H1 (cell line): ENCODE data around the gene CROCC2. TPM values are rescaled to one million over a fixed set of nuclear protein-coding genes. Genes with fewer than 3 reads are reported as not detected.

Experiments
- POLR2AphosphoS5 ChIP-seq: IDR thresholded peaks from 2 replicates; pipeline ENCODE4 v1.6.1; 2011; ENCODE audit warnings: low read depth, low read length
- RXRA ChIP-seq: IDR thresholded peaks from 2 replicates; pipeline ENCODE4 v1.6.1; 2011; ENCODE audit warnings: low read depth, mild to moderate bottlenecking, low read length, moderate library complexity; ENCODE audit not compliant: insufficient read depth
- polyA plus RNA-seq, 7 experiments: library from polyadenylated mRNA; depleted of rRNA in 3 of 7; stranded (reverse) in 5 of 7; unstranded in 2 of 7; fragments of >200 nt in 5 of 7; fragments of 200-250 nt in 2 of 7; gene quantifications; 1 replicate in 5 of 7; 2 replicates in 1 of 7; 4 replicates in 1 of 7; pipeline versions ENCODE4 v1.2.1 to v1.2.3, GENCODE V29; 2011 to 2013; ENCODE audit warnings: missing spikeins in 2 of 7, mixed read lengths in 2 of 7
- total RNA-seq: library from RNA; stranded (reverse); fragmentation: NEBNext Ultra II Directional; extraction: Animal tissue kit (Norgen Biotek cat#: 25700); gene quantifications from 2 replicates; pipeline ENCODE4 v1.2.1, GENCODE V29; 2021
- TF ChIP-seq, protein P1 (sequence below): IDR thresholded peaks from 2 replicates; pipeline ENCODE4 v1.6.1; 2012; ENCODE audit warnings: low read length, inconsistent platforms

Gene CROCC2
- total and polyA plus RNA-seq, 2 of the 8 experiments (the other 6 are each of a cell fraction or from before 2014, with no cell fraction given), result not detected

DNA sequence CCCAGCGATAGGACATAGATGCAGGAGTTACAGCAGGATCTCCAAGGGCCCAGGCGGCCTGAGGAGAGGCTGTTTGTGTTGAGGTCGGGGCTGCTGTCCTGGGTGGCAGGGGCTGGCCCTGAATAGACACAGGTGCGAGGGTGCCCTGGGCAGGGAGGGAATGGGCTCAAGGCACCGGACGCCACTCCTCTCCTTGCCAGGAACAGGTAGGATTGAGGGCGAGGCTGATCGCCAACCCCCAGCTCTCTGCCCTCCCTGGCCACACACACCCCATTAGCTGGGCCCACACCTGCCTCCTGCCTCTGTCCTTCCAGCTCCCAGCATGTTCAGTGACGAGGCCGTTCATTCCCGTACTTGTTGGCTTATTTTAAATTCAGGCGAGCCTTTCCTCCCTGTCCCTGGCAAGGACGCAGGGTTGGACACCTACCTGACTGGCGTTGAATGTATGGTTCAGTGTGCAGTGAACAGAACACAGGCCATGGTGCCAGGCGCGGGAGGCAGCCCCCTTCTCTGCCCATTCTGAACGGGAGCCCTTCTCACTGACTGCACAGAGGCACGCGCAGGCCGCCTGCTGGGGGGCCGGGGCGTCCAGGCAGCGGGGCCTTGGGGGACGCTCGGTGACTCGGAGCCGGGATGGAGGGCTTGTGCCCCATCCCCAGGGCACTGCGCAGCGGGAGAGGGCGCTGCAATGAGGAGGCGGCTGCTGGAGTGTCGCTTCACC is 51.0 kb downstream of the CROCC2 start (continued):
- no peak for TF ChIP-seq RXRA
- TF ChIP-seq POLR2AphosphoS5, result no peak
- TF ChIP-seq, protein P1, sequence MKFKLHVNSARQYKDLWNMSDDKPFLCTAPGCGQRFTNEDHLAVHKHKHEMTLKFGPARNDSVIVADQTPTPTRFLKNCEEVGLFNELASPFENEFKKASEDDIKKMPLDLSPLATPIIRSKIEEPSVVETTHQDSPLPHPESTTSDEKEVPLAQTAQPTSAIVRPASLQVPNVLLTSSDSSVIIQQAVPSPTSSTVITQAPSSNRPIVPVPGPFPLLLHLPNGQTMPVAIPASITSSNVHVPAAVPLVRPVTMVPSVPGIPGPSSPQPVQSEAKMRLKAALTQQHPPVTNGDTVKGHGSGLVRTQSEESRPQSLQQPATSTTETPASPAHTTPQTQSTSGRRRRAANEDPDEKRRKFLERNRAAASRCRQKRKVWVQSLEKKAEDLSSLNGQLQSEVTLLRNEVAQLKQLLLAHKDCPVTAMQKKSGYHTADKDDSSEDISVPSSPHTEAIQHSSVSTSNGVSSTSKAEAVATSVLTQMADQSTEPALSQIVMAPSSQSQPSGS, result no peak
